Keratinocyte (primary cell): Measurements from ENCODE around the gene RSPO3. TPM values are rescaled to one million over a fixed set of nuclear protein-coding genes. Genes with fewer than 3 reads are reported as not detected.

ENCODE experiments used
- DNase-seq: peaks from one replicate; pipeline ENCODE4 v3.0.0-alpha.2; 2011; ENCODE audit warnings: low read depth, missing footprints, low spot score
- FAIRE-seq: peaks from 2 replicates; lab custom pipeline; 2011; peaks lifted over from hg19 to GRCh38; lab: Jason Lieb, UNC
- H2AFZ ChIP-seq: 2 replicates; pipeline ENCODE4 v1.6.0; 2012; ENCODE audit warnings: low read length, control low read depth, inconsistent platforms; ENCODE audit not compliant: control insufficient read depth
- H3K27ac ChIP-seq: 2 replicates; pipeline ENCODE4 v1.5.1; 2011; ENCODE audit warnings: low read length; ENCODE audit not compliant: control insufficient read depth, insufficient read depth
- H3K27me3 ChIP-seq: 3 replicates; pipeline ENCODE4 v1.6.0; 2011; ENCODE audit warnings: low read length; ENCODE audit not compliant: control insufficient read depth, insufficient read depth; ENCODE audit errors: extremely low read depth
- H3K36me3 ChIP-seq, 2 experiments: 2 replicates in 1 of 2; 3 replicates in 1 of 2; pipeline ENCODE4 v1.5.1; 2011; ENCODE audit warnings: low read length in 2 of 2, mild to moderate bottlenecking in 1 of 2; ENCODE audit not compliant: control insufficient read depth in 2 of 2, insufficient read depth in 2 of 2; ENCODE audit errors: extremely low read depth in 1 of 2
- H3K4me1 ChIP-seq: 3 replicates; pipeline ENCODE4 v1.5.1; 2011; ENCODE audit warnings: low read length; ENCODE audit not compliant: control insufficient read depth, insufficient read depth; ENCODE audit errors: extremely low read depth
- H3K4me2 ChIP-seq: 3 replicates; pipeline ENCODE4 v1.6.0; 2011; ENCODE audit warnings: low read depth, low read length; ENCODE audit not compliant: control insufficient read depth, insufficient read depth; ENCODE audit errors: extremely low read depth
- H3K4me3 ChIP-seq, 3 experiments: fragments of 200-600 bp in 1 of 3; sonication (generic) in 1 of 3; 2 replicates in 2 of 3; 3 replicates in 1 of 3; pipeline ENCODE4 v1.5.1; 2011 to 2016; ENCODE audit warnings: low read length in 3 of 3, mild to moderate bottlenecking in 3 of 3, control low read depth in 2 of 3, inconsistent platforms in 1 of 3, low read depth in 1 of 3, mixed read lengths in 1 of 3, mixed run types in 1 of 3, moderate library complexity in 1 of 3; ENCODE audit not compliant: control insufficient read depth in 2 of 3, insufficient read depth in 2 of 3; ENCODE audit errors: extremely low read depth in 1 of 3
- H3K79me2 ChIP-seq: 2 replicates; pipeline ENCODE4 v1.6.0; 2012; ENCODE audit warnings: low read length; ENCODE audit not compliant: control insufficient read depth, insufficient read depth
- H3K9ac ChIP-seq: 3 replicates; pipeline ENCODE4 v1.6.0; 2011; ENCODE audit warnings: low read length; ENCODE audit not compliant: control insufficient read depth, insufficient read depth; ENCODE audit errors: extremely low read depth
- H3K9me1 ChIP-seq: 3 replicates; pipeline ENCODE4 v1.6.0; 2011; ENCODE audit warnings: low read length; ENCODE audit not compliant: control insufficient read depth, insufficient read depth; ENCODE audit errors: extremely low read depth
- H3K9me3 ChIP-seq: 2 replicates; pipeline ENCODE4 v1.5.1; 2012; ENCODE audit warnings: low read depth, low read length; ENCODE audit not compliant: control insufficient read depth
- H4K20me1 ChIP-seq: 3 replicates; pipeline ENCODE4 v1.6.0; 2011; ENCODE audit warnings: low read length; ENCODE audit not compliant: control insufficient read depth, insufficient read depth; ENCODE audit errors: extremely low read depth
- CTCF ChIP-seq, 3 experiments: IDR thresholded peaks in 1 of 3; conservative IDR thresholded peaks in 1 of 3; optimal IDR thresholded peaks in 1 of 3; 2 replicates in 2 of 3; 3 replicates in 1 of 3; pipeline versions ENCODE3 to v1.5.1; 2011; ENCODE audit warnings: low read length in 3 of 3, mild to moderate bottlenecking in 3 of 3, moderate library complexity in 2 of 3, control low read depth in 1 of 3, inconsistent platforms in 1 of 3; ENCODE audit not compliant: insufficient read depth in 2 of 3; ENCODE audit errors: extremely low read depth in 1 of 3
- EZH2 ChIP-seq: IDR thresholded peaks from one replicate; pipeline ENCODE4 v1.6.1; 2012; ENCODE audit warnings: inconsistent platforms, mild to moderate bottlenecking, low read length, moderate library complexity
- dilution Hi-C: fragments of 300-500 bp; cut with MboI; formaldehyde crosslinking; loops from one replicate; pipeline ENCODE4 v1.7.0; 2020; ENCODE audit warnings: low sequenced_read_pairs; ENCODE audit not compliant: extremely low pct_ligation_motif_present
- polyA plus RNA-seq, 5 experiments: library from polyadenylated mRNA; depleted of rRNA in 3 of 5; stranded (reverse) in 3 of 5; stranded (forward) in 1 of 5; unstranded in 1 of 5; fragments of >200 nt; gene quantifications; 1 replicate in 1 of 5; 2 replicates in 3 of 5; 3 replicates in 1 of 5; pipeline versions ENCODE4 v1.2.1 to v1.2.3, GENCODE V29; 2011 to 2012; ENCODE audit warnings: missing spikeins in 2 of 5, low read depth in 1 of 5, low replicate concordance in 1 of 5

Gene RSPO3
- polyA plus RNA-seq, 1 donor (not counting 4 experiments of a cell fraction or from before 2014, with no cell fraction given) = not detected

GRCh38 chr6:127176146-127176545, 57.7 kb downstream of the RSPO3 start:
- Histone ChIP-seq H3K9me1 (no peaks in the 10 kb centered on the region), H4K20me1 (no peaks in the 10 kb centered on the region), H3K27ac (no peak overlapping the region), H3K27me3 (peaks cover 3% of the 10 kb centered on the region), H3K79me2 (no peaks in the 10 kb centered on the region), H3K4me1 (no peaks in the 10 kb centered on the region), H3K4me2 (no peak overlapping the region), H2AFZ (no peak overlapping the region), H3K9ac (no peak overlapping the region), H3K36me3 (no peaks in the 10 kb centered on the region), H3K9me3 (no peaks in the 10 kb centered on the region), H3K4me3 (no peak overlapping the region)
- no peak for TF ChIP-seq CTCF (optimal IDR thresholded peaks at IDR 0.05 in 1 of 3, IDR thresholded peaks at IDR 0.05 in 1 of 3, conservative IDR thresholded peaks at IDR 0.05 in 1 of 3; ENCODE audit: extremely low read depth in 1 of 3, insufficient read depth in 2 of 3, low read length in 3 of 3)
- TF ChIP-seq EZH2 = no peak
- FAIRE-seq = no peak
- DNase-seq = no peak
- dilution Hi-C loops = no loop called here

GRCh38 chr6:127177030-127177922, 58.8 kb downstream of the RSPO3 start:
- Histone ChIP-seq H3K27me3 (peaks cover 3% of the 10 kb centered on the region), H3K9me1 (no peaks in the 10 kb centered on the region), H3K4me1 (no peaks in the 10 kb centered on the region), H3K9ac (no peak overlapping the region), H3K4me3 (no peak overlapping the region), H2AFZ (no peak overlapping the region), H3K27ac (no peak overlapping the region), H3K36me3 (no peaks in the 10 kb centered on the region), H3K4me2 (no peak overlapping the region), H3K79me2 (no peaks in the 10 kb centered on the region), H3K9me3 (no peaks in the 10 kb centered on the region), H4K20me1 (no peaks in the 10 kb centered on the region)
- no peak for TF ChIP-seq CTCF (optimal IDR thresholded peaks at IDR 0.05 in 1 of 3, IDR thresholded peaks at IDR 0.05 in 1 of 3, conservative IDR thresholded peaks at IDR 0.05 in 1 of 3; ENCODE audit: extremely low read depth in 1 of 3, insufficient read depth in 2 of 3, low read length in 3 of 3)
- TF ChIP-seq EZH2 = no peak
- FAIRE-seq (no peak), DNase-seq (no peak)
- dilution Hi-C loops = no loop called here
